Fibroblast of pulmonary artery (primary cell): ENCODE measurements around the gene SUGCT.

ENCODE experiments used
- DNase-seq: peaks from one replicate; pipeline ENCODE4 v3.0.0-alpha.2; 2010; ENCODE audit warnings: low read depth
- H3K4me3 ChIP-seq: replicated peaks from 2 replicates; pipeline ENCODE4 v1.5.1; 2011; ENCODE audit warnings: low read depth, mild to moderate bottlenecking, control low read depth, low read length, moderate library complexity
- CTCF ChIP-seq: IDR thresholded peaks from 2 replicates; pipeline ENCODE4 v1.5.1; 2011; ENCODE audit warnings: mild to moderate bottlenecking, control low read depth, low read length, inconsistent platforms; ENCODE audit errors: missing control alignments

Gene SUGCT

GRCh38 chr7:40682696-40683095 is 547.9 kb downstream of the SUGCT start:
- no peak overlapping the region for H3K4me3 ChIP-seq
- DNase-seq, result peak; percentile 31
- no peak for TF ChIP-seq CTCF

- no peak for TF ChIP-seq CTCF
- H3K4me3 ChIP-seq, result no peak overlapping the region
- no peak for DNase-seq
Observed at GRCh38 chr7:40694026-40694809, 559.4 kb downstream of the SUGCT start.

GRCh38 chr7:40694991-40695390 is 560.2 kb downstream of the SUGCT start:
- H3K4me3 ChIP-seq, result no peak overlapping the region
- TF ChIP-seq CTCF, result no peak
- DNase-seq, result no peak

- DNase-seq, result no peak
- no peak overlapping the region for H3K4me3 ChIP-seq
- TF ChIP-seq CTCF, result no peak
Observed at GRCh38 chr7:40697653-40698052, 562.8 kb downstream of the SUGCT start.

- H3K4me3 ChIP-seq, result no peak overlapping the region
- no peak for DNase-seq
- no peak for TF ChIP-seq CTCF
Observed at GRCh38 chr7:40698214-40698920, 563.6 kb downstream of the SUGCT start.

DNA sequence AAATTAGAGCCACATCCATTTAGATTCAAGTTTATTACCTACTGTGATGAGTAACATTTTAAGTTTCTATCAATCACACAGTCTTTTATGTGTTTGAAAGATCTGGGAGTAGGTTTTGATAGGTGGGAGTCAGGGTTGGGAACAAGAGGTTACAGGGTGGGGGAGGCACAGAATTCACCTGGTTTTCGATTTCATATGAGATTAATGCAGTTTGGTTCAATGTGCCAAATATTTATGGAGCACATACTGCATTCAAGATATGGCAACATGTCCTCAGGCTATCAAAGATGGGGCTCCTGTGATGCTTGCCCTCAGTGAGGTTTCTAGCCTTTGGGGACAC is 564.1 kb downstream of the SUGCT start:
- no peak overlapping the region for H3K4me3 ChIP-seq
- no peak for DNase-seq
- TF ChIP-seq CTCF, result no peak
